ENCODE results near the gene FHAD1. TPM values are rescaled to one million over a fixed set of nuclear protein-coding genes. Genes with fewer than 3 reads are reported as not detected.

Gene FHAD1
- total and polyA plus RNA-seq, 2 of the 13 experiments (the other 11 are each of a cell fraction or from before 2014, with no cell fraction given): not detected

DNA sequence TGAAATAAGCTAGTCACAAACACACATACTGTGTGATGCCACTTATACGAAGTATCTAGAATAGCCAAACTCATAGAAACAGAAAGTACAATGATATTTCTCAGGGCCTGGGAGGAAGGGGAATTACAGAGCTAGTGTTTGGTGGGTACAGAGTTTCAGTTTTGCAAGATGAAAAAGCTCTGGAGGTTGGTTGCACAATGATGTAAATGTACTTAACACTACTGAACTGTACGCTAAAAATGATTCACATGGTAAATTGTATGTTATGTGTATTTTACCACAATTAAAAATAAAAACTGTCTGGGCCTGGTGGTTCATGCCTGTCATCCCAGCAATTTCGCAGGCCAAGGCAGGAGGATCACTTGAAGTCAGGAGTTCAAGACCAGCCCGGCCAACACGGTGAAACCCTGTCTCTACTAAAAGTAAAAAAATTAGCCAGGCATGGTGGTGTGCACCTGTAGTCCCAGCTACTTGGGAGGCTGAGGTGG, 15.3 kb upstream of the FHAD1 start:
- DNase-seq (ENCODE audit: low spot score): no peak
- BruUV-seq (replicated peaks): no TSS peak
- Histone ChIP-seq H3K4me2 (ENCODE audit: low read depth, low read length) (no peak overlapping the region), H2AFZ (ENCODE audit: low read length) (no peak overlapping the region), H3K79me2 (ENCODE audit: insufficient read depth, low read length) (no peaks in the 10 kb centered on the region), H4K20me1 (ENCODE audit: insufficient read depth, low read length) (no peaks in the 10 kb centered on the region), H3K27ac (ENCODE audit: extremely low read length, insufficient read depth, low read length) (no peak overlapping the region), H3K9ac (ENCODE audit: insufficient read depth, low read depth, low read length) (no peak overlapping the region), H3K9me3 (ENCODE audit: low read length) (no peaks in the 10 kb centered on the region), H3K4me1 (ENCODE audit: insufficient read depth, low read length) (no peaks in the 10 kb centered on the region), H3K27me3 (ENCODE audit: control insufficient read depth in 1 of 2, insufficient read depth in 2 of 2, low read length in 2 of 2) (peaks cover 2 to 7% of the 10 kb centered on the region in 2 experiments; a peak in 2 of 5 replicates), H3K4me3 (replicated peaks in 1 of 3; ENCODE audit: insufficient read depth in 1 of 3, low read depth in 2 of 3, low read length in 3 of 3) (no peak overlapping the region), H3K36me3 (replicated peaks in 1 of 2; ENCODE audit: control insufficient read depth in 1 of 2, insufficient read depth in 2 of 2, low read length in 2 of 2) (no peaks in the 10 kb centered on the region)
- ChIA-PET CTCF (ENCODE audit: low intra/inter-chr PET ratio, low total read pairs) (no interaction called here), POLR2A (interaction anchor here (0.8 kb wide), 1 partner anchor 25 kb away, joined by 3 read pairs; no protein-coding TSS in a partner anchor)
- 38% methylated on average over 5 of the region's 5 CpGs for WGBS (ENCODE audit: low lambda C conversion rate)
- ATAC-seq: no peak
- intact Hi-C loops (cut with micrococcal nuclease; ENCODE audit: unreplicated experiment) (no loop called here), in situ Hi-C loops (cut with HindIII; ENCODE audit: extremely low pct_ligation_motif_present, low pct_unique_long_range_greater_than_20kb) (no loop called here)
- TF ChIP-seq CEBPB (IDR thresholded peaks at IDR 0.05; ENCODE audit: borderline replicate concordance, low read depth, low read length) (peak; percentile 80; the same call in 1 of the 2 replicates), HNF4A (CRISPR knock-in tag; IDR thresholded peaks at IDR 0.05) (no peak)
- no peak for FAIRE-seq

DNA sequence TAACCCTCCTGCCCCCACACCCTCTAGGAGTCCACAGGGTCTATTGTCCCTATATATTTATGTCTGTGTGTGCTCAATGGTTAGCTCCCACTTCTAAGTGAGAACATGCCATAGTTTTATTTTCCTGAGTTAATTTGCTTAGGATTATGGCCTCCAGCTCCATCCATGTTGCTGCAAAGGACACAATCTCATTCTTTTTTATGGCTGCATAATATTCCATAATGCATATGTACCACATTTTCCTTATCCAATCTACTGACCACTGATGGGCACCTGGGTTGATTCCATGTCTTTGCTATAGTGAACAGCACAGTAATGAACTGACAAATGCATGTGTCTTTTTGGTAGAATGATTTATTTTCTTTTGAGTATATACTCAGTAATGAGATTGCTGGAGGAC, 13.3 kb upstream of the FHAD1 start:
- Histone ChIP-seq H3K9ac (ENCODE audit: insufficient read depth, low read depth, low read length) (no peak overlapping the region), H3K79me2 (ENCODE audit: insufficient read depth, low read length) (no peaks in the 10 kb centered on the region), H3K27ac (ENCODE audit: extremely low read length, insufficient read depth, low read length) (no peak overlapping the region), H3K36me3 (replicated peaks in 1 of 2; ENCODE audit: control insufficient read depth in 1 of 2, insufficient read depth in 2 of 2, low read length in 2 of 2) (no peaks in the 10 kb centered on the region), H3K4me1 (ENCODE audit: insufficient read depth, low read length) (no peaks in the 10 kb centered on the region), H3K4me3 (replicated peaks in 1 of 3; ENCODE audit: insufficient read depth in 1 of 3, low read depth in 2 of 3, low read length in 3 of 3) (no peak overlapping the region), H3K4me2 (ENCODE audit: low read depth, low read length) (no peak overlapping the region), H3K9me3 (ENCODE audit: low read length) (no peaks in the 10 kb centered on the region), H2AFZ (ENCODE audit: low read length) (no peak overlapping the region), H3K27me3 (ENCODE audit: control insufficient read depth in 1 of 2, insufficient read depth in 2 of 2, low read length in 2 of 2) (peaks cover 2 to 21% of the 10 kb centered on the region in 2 experiments; a peak in 2 of 5 replicates), H4K20me1 (ENCODE audit: insufficient read depth, low read length) (no peaks in the 10 kb centered on the region)
- ATAC-seq (no peak), DNase-seq (ENCODE audit: low spot score) (no peak), FAIRE-seq (no peak)
- POLR2A ChIA-PET: no interaction called here
- intact Hi-C loops (cut with micrococcal nuclease; ENCODE audit: unreplicated experiment) (no loop called here), in situ Hi-C loops (cut with HindIII; ENCODE audit: extremely low pct_ligation_motif_present, low pct_unique_long_range_greater_than_20kb) (no loop called here)
- no TSS peak for BruUV-seq (replicated peaks)
- CTCF ChIA-PET (ENCODE audit: low intra/inter-chr PET ratio, low total read pairs): no interaction called here
- TF ChIP-seq ZNF550 (CRISPR knock-in tag; IDR thresholded peaks at IDR 0.05; ENCODE audit: borderline replicate concordance): no peak
- TF ChIP-seq ZNF883 (CRISPR knock-in tag; IDR thresholded peaks at IDR 0.05; ENCODE audit: not compliant biosample characterization): no peak
- TF ChIP-seq, protein P1, sequence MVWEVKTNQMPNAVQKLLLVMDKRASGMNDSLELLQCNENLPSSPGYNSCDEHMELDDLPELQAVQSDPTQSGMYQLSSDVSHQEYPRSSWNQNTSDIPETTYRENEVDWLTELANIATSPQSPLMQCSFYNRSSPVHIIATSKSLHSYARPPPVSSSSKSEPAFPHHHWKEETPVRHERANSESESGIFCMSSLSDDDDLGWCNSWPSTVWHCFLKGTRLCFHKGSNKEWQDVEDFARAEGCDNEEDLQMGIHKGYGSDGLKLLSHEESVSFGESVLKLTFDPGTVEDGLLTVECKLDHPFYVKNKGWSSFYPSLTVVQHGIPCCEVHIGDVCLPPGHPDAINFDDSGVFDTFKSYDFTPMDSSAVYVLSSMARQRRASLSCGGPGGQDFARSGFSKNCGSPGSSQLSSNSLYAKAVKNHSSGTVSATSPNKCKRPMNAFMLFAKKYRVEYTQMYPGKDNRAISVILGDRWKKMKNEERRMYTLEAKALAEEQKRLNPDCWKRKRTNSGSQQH (CRISPR knock-in tag; IDR thresholded peaks at IDR 0.05; ENCODE audit: low read depth): no peak
- TF ChIP-seq, protein P2, sequence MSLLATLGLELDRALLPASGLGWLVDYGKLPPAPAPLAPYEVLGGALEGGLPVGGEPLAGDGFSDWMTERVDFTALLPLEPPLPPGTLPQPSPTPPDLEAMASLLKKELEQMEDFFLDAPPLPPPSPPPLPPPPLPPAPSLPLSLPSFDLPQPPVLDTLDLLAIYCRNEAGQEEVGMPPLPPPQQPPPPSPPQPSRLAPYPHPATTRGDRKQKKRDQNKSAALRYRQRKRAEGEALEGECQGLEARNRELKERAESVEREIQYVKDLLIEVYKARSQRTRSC (CRISPR knock-in tag; IDR thresholded peaks at IDR 0.05; ENCODE audit: low read depth): no peak
- no peak for TF ChIP-seq PCBP2 (optimal IDR thresholded peaks at IDR 0.05; ENCODE audit: low read depth, low read length, poor library complexity, severe bottlenecking)
- no peak for TF ChIP-seq AGO1 (IDR thresholded peaks at IDR 0.05; ENCODE audit: low read depth, low read length, poor library complexity, severe bottlenecking)
- no peak for TF ChIP-seq SP2 (CRISPR knock-in tag; IDR thresholded peaks at IDR 0.05)
- no peak for TF ChIP-seq SIX4 (CRISPR knock-in tag; IDR thresholded peaks at IDR 0.05)
- TF ChIP-seq, protein P3, sequence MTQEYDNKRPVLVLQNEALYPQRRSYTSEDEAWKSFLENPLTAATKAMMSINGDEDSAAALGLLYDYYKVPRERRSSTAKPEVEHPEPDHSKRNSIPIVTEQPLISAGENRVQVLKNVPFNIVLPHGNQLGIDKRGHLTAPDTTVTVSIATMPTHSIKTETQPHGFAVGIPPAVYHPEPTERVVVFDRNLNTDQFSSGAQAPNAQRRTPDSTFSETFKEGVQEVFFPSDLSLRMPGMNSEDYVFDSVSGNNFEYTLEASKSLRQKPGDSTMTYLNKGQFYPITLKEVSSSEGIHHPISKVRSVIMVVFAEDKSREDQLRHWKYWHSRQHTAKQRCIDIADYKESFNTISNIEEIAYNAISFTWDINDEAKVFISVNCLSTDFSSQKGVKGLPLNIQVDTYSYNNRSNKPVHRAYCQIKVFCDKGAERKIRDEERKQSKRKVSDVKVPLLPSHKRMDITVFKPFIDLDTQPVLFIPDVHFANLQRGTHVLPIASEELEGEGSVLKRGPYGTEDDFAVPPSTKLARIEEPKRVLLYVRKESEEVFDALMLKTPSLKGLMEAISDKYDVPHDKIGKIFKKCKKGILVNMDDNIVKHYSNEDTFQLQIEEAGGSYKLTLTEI (CRISPR knock-in tag; conservative IDR thresholded peaks at IDR 0.05): no peak
- TF ChIP-seq, protein P4, sequence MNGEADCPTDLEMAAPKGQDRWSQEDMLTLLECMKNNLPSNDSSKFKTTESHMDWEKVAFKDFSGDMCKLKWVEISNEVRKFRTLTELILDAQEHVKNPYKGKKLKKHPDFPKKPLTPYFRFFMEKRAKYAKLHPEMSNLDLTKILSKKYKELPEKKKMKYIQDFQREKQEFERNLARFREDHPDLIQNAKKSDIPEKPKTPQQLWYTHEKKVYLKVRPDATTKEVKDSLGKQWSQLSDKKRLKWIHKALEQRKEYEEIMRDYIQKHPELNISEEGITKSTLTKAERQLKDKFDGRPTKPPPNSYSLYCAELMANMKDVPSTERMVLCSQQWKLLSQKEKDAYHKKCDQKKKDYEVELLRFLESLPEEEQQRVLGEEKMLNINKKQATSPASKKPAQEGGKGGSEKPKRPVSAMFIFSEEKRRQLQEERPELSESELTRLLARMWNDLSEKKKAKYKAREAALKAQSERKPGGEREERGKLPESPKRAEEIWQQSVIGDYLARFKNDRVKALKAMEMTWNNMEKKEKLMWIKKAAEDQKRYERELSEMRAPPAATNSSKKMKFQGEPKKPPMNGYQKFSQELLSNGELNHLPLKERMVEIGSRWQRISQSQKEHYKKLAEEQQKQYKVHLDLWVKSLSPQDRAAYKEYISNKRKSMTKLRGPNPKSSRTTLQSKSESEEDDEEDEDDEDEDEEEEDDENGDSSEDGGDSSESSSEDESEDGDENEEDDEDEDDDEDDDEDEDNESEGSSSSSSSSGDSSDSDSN (CRISPR knock-in tag; IDR thresholded peaks at IDR 0.05): no peak

Measured in HepG2 (cell line).